B cell (primary cell): Measurements from ENCODE around the gene TEKT1.

Source experiments
- CTCF ChIP-seq: fragments of 200-600 bp; IDR thresholded peaks from one replicate; pipeline ENCODE4 v1.8.0; 2022; ENCODE audit warnings: antibody characterized with exemption, mild to moderate bottlenecking
- EZH2 ChIP-seq: IDR thresholded peaks from 2 replicates; pipeline ENCODE4 v1.6.1; 2012; ENCODE audit warnings: borderline replicate concordance, low read depth, mild to moderate bottlenecking, moderate library complexity, low read length; ENCODE audit not compliant: insufficient read depth, poor library complexity, severe bottlenecking

DNA sequence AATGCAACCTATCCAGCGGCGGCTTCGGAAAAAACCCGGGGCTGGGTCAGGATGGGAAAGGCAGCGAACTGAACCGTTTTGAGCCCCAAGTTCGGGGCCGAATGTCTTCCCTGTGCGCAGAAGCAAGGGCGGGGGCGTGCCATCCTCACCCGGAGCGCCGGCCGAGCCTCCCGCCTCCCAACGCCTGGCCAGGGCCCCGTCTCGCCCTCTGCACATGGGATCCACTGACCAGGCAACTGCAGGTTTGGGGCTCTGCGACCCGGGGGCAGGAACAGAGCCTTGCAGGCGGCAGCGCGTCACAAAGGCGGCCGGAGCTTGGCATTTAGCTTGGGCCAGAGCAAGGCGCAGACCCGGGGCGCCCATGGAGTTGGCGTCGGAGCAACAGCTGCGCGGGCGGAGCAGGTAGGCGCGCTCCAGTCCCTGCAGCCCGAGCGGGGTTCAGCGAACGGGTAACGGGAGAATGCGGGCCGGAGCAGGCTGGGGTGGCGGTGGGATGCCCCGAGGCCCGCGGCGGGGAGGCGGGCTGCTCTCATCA, 55.6 kb downstream of the TEKT1 start, which contains the start of gene FBXO39:
- no peak for TF ChIP-seq CTCF
- TF ChIP-seq EZH2 = no peak
